Progenitor cell of endocrine pancreas (in vitro differentiated cells): ENCODE results near the gene FARSB. TPM values are rescaled to one million over a fixed set of nuclear protein-coding genes. Genes with fewer than 3 reads are reported as not detected.

Experiments
- DNase-seq: peaks from one replicate; pipeline ENCODE4 v3.0.0; 2021; ENCODE audit warnings: low spot score; ENCODE audit not compliant: unreplicated experiment
- H3K27ac Mint-ChIP-seq: 2 replicates; pipeline ENCODE4 v1.8.0; 2021; ENCODE audit warnings: mild to moderate bottlenecking, moderate library complexity, mixed read lengths
- H3K27me3 Mint-ChIP-seq: 2 replicates; pipeline ENCODE4 v1.8.0; 2021; ENCODE audit warnings: mixed read lengths
- H3K36me3 Mint-ChIP-seq: 2 replicates; pipeline ENCODE4 v1.8.0; 2022; ENCODE audit warnings: mixed read lengths; ENCODE audit not compliant: insufficient read depth
- H3K4me1 Mint-ChIP-seq: 2 replicates; pipeline ENCODE4 v1.8.0; 2021; ENCODE audit warnings: low read depth, mixed read lengths
- H3K4me3 Mint-ChIP-seq: 2 replicates; pipeline ENCODE4 v1.8.0; 2021; ENCODE audit warnings: low read depth, mild to moderate bottlenecking, moderate library complexity, mixed read lengths
- H3K9me3 Mint-ChIP-seq: 2 replicates; pipeline ENCODE4 v1.8.0; 2021; ENCODE audit warnings: low read depth, mixed read lengths
- total RNA-seq: library from RNA; stranded (reverse); gene quantifications from 2 replicates; pipeline ENCODE4 v1.2.1, GENCODE V29; 2021
- TF ChIP-seq, protein P1 (sequence below): fragments of 200-600 bp; sonication (generic); IDR thresholded peaks from one replicate; pipeline ENCODE4 v1.5.0; 2021; ENCODE audit warnings: antibody characterized with exemption, mild to moderate bottlenecking; ENCODE audit not compliant: unreplicated experiment

Gene FARSB
- total RNA-seq, 1 donor from 2014 or later, result 18.5 TPM

DNA sequence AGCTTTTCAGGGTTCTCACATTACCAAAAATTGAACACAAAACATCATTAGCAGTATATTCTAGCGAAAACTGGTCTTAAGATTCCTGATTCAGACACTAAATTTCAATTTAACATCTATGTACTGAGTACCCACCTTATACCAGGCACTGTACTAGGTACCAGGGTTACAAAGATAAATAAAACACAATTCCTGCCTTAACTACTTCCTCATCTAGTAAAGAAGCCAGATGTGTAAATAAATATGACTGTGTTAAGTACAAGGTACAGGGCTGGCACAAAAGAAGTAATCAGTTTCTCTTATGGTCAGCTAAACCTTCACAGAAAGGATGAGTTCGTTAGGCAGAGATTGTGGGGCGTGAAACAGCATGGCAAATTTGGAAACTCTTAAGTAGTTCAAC, 6.1 kb downstream of the FARSB start:
- Mint-ChIP-seq H3K4me1 (peaks cover 1% of the 10 kb centered on the region), H3K27me3 (no peaks in the 10 kb centered on the region), H3K9me3 (no peaks in the 10 kb centered on the region), H3K27ac (no peak overlapping the region), H3K36me3 (peaks cover 8% of the 10 kb centered on the region), H3K4me3 (no peak overlapping the region)
- no peak for DNase-seq
- TF ChIP-seq, protein P1, sequence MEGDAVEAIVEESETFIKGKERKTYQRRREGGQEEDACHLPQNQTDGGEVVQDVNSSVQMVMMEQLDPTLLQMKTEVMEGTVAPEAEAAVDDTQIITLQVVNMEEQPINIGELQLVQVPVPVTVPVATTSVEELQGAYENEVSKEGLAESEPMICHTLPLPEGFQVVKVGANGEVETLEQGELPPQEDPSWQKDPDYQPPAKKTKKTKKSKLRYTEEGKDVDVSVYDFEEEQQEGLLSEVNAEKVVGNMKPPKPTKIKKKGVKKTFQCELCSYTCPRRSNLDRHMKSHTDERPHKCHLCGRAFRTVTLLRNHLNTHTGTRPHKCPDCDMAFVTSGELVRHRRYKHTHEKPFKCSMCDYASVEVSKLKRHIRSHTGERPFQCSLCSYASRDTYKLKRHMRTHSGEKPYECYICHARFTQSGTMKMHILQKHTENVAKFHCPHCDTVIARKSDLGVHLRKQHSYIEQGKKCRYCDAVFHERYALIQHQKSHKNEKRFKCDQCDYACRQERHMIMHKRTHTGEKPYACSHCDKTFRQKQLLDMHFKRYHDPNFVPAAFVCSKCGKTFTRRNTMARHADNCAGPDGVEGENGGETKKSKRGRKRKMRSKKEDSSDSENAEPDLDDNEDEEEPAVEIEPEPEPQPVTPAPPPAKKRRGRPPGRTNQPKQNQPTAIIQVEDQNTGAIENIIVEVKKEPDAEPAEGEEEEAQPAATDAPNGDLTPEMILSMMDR, result no peak

DNA sequence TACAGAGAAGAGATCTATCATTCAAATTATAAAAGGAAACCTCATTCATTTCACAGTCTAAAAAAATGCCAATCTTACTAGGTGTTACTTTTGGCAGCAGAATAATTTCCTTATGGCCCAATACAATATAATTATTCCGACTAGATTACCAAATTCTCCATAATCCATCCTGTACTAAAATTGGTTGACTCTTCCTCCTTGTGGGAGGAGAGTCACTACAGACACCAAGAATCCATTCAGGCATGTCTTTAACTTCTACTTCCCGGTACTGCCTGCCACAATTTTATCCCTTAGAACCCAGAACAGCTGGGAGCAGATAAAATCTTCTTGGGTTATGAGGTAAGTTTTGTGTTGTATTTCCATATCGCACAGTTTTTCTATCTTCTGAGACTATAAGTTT, 9.9 kb downstream of the FARSB start:
- TF ChIP-seq, protein P1, result no peak
- peaks cover 11% of the 10 kb centered on the region for H3K36me3 Mint-ChIP-seq
- no peak overlapping the region for H3K4me3 Mint-ChIP-seq
- H3K4me1 Mint-ChIP-seq, result no peaks in the 10 kb centered on the region
- no peaks in the 10 kb centered on the region for H3K27me3 Mint-ChIP-seq
- H3K27ac Mint-ChIP-seq, result no peak overlapping the region
- DNase-seq, result no peak
- H3K9me3 Mint-ChIP-seq, result no peaks in the 10 kb centered on the region

DNA sequence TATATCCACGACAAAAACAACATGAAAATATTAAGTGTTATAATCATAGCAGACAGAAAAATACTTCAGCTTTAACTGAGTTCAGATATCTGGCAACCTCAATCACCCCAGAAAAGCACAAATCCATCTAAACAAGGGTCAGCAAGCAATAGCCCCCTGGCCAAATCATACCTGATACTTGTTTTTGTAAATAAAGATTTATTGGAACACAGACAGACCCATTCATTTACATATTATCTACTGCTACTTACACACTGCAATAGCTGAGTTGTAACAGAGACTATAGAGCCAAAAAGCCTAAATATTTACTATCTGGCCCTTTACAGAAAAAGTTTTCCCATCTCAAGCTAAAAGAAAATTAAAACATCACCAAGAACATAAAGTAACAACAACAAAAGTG, 12.8 kb downstream of the FARSB start:
- DNase-seq, result no peak
- TF ChIP-seq, protein P1, result no peak
- peaks cover 17% of the 10 kb centered on the region for H3K36me3 Mint-ChIP-seq
- no peak overlapping the region for H3K27ac Mint-ChIP-seq
- H3K4me1 Mint-ChIP-seq, result no peaks in the 10 kb centered on the region
- no peaks in the 10 kb centered on the region for H3K9me3 Mint-ChIP-seq
- no peaks in the 10 kb centered on the region for H3K27me3 Mint-ChIP-seq
- no peak overlapping the region for H3K4me3 Mint-ChIP-seq

DNA sequence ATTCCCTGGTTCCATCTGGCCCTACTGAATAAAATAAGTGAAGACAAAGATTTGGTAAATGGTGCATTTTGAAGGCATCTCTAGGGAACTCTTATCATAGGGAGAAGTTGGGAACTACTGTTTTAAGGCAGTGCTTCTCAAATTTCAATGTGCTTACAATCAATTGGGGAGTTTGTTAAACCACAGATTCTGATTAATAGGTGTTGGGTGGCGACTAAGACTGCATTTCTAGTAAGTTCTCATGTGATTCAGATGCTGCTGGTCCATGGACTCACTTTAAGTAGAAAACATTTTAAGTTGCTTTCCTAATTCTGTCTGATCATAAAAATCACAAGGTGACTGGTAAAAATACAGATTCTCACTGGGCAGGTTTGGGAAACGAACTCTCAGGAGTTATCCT, 14.6 kb downstream of the FARSB start:
- H3K4me1 Mint-ChIP-seq, result no peaks in the 10 kb centered on the region
- H3K4me3 Mint-ChIP-seq, result no peak overlapping the region
- DNase-seq, result no peak
- no peak overlapping the region for H3K27ac Mint-ChIP-seq
- H3K36me3 Mint-ChIP-seq, result peaks cover 29% of the 10 kb centered on the region
- no peaks in the 10 kb centered on the region for H3K27me3 Mint-ChIP-seq
- peaks cover 4% of the 10 kb centered on the region for H3K9me3 Mint-ChIP-seq
- TF ChIP-seq, protein P1, result no peak

DNA sequence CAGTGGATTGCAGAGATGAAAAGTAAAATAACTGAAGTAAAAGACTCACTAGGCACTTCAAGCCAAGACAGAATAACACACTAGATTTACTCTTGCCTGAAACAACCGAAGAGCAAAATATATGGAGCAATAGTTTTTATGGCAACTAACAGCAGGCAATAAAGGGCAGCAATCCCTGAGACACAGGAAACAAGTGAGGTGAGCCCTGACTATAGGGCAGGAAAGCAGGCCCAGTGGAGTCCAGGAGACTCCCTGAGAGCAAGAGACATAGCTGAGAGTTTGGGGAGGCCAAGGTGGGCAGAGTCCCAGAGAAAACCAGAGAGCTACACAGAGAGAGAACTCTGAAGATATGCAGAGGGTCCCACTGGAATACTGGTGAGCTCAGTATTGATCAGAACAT, 18.8 kb downstream of the FARSB start:
- H3K27me3 Mint-ChIP-seq, result no peaks in the 10 kb centered on the region

More for the DNA sequence above, 18.8 kb downstream of the FARSB start:
- H3K9me3 Mint-ChIP-seq, result peaks cover 4% of the 10 kb centered on the region
- no peaks in the 10 kb centered on the region for H3K4me1 Mint-ChIP-seq
- TF ChIP-seq, protein P1, result no peak
- peaks cover 28% of the 10 kb centered on the region for H3K36me3 Mint-ChIP-seq
- no peak for DNase-seq
- H3K4me3 Mint-ChIP-seq, result no peak overlapping the region
- no peak overlapping the region for H3K27ac Mint-ChIP-seq
